Vagina (tissue), 2 donors: ENCODE measurements around the gene FGFR2. TPM values are rescaled to one million over a fixed set of nuclear protein-coding genes. Genes with fewer than 3 reads are reported as not detected.

ENCODE experiments used
- DNase-seq, 2 donors: peaks; one replicate each; pipeline ENCODE4 v3.0.0-alpha.2; 2017; ENCODE audit errors: extremely low spot score in 2 of 2
- H3K27ac ChIP-seq: fragments of 200-600 bp; sonication (generic); one replicate; pipeline ENCODE4 v1.5.1; 2019
- H3K27me3 ChIP-seq: fragments of 200-600 bp; sonication (generic); one replicate; pipeline ENCODE4 v1.5.1; 2019
- H3K36me3 ChIP-seq, 2 donors: fragments of 200-600 bp; sonication (generic); one replicate each; pipeline ENCODE4 v1.5.1; 2017 to 2019
- H3K4me1 ChIP-seq: fragments of 200-600 bp; sonication (generic); one replicate; pipeline ENCODE4 v1.5.1; 2019
- H3K4me3 ChIP-seq, 2 donors: fragments of 200-600 bp; sonication (generic); 1 replicate in 1 of 2; 2 replicates in 1 of 2; pipeline ENCODE4 v1.5.1; 2016 to 2019
- H3K9me3 ChIP-seq: fragments of 200-600 bp; sonication (generic); one replicate; pipeline ENCODE4 v1.5.1; 2019
- CTCF ChIP-seq, 3 experiments: fragments of 450-650 bp in 2 of 3; fragments of 200-600 bp in 1 of 3; sonication (generic) in 1 of 3; IDR thresholded peaks; one replicate each; pipeline ENCODE4 v1.5.1; 2017 to 2019; ENCODE audit warnings: antibody characterized with exemption in 3 of 3, mild to moderate bottlenecking in 2 of 3, moderate library complexity in 2 of 3
- POLR2A ChIP-seq, 2 donors: fragments of 450-650 bp; IDR thresholded peaks; one replicate each; pipeline ENCODE4 v1.6.1; 2017; ENCODE audit warnings: antibody characterized with exemption in 2 of 2, mild to moderate bottlenecking in 2 of 2, moderate library complexity in 2 of 2
- POLR2AphosphoS5 ChIP-seq, 2 donors: sonication (generic); formaldehyde crosslinking; IDR thresholded peaks; one replicate each; pipeline ENCODE4 v1.9.0; 2017; ENCODE audit warnings: antibody characterized with exemption in 2 of 2, mild to moderate bottlenecking in 2 of 2, low read depth in 1 of 2; ENCODE audit not compliant: insufficient read depth in 1 of 2
- intact Hi-C: fragments of 100-400 bp; cut with DNase I; formaldehyde crosslinking; loops from one replicate; pipeline ENCODE4 v1.15.1; 2023
- total RNA-seq: library from RNA; depleted of rRNA; stranded (reverse); fragments of >200 nt; gene quantifications from one replicate; pipeline ENCODE4 v1.2.3, GENCODE V29; 2016

The FGFR2 gene
- total RNA-seq, 1 donor from 2014 or later = 54.0 TPM

- peaks cover 11% of the 10 kb centered on the region for H3K4me1 ChIP-seq
- H3K36me3 ChIP-seq = no peaks in the 10 kb centered on the region
- H3K27ac ChIP-seq = no peak overlapping the region
- no peak for DNase-seq
- intact Hi-C loops = no loop called here
- no peak overlapping the region for H3K4me3 ChIP-seq
- TF ChIP-seq POLR2AphosphoS5 (IDR thresholded peaks at IDR 0.05; ENCODE audit: insufficient read depth in 1 of 2, low read depth in 1 of 2) (no peak), CTCF (IDR thresholded peaks at IDR 0.05) (no peak), POLR2A (IDR thresholded peaks at IDR 0.05) (no peak)
- H3K9me3 ChIP-seq = no peaks in the 10 kb centered on the region
- no peaks in the 10 kb centered on the region for H3K27me3 ChIP-seq
Observed at GRCh38 chr10:121454781-121455180, 143.5 kb downstream of the FGFR2 start.

GRCh38 chr10:121453160-121453559 lies 145.1 kb downstream of the FGFR2 start:
- intact Hi-C loops = no loop called here
- no peaks in the 10 kb centered on the region for H3K4me1 ChIP-seq
- no peak for DNase-seq
- H3K27me3 ChIP-seq = no peaks in the 10 kb centered on the region
- H3K9me3 ChIP-seq = no peaks in the 10 kb centered on the region
- H3K36me3 ChIP-seq = no peaks in the 10 kb centered on the region
- H3K27ac ChIP-seq = no peak overlapping the region
- H3K4me3 ChIP-seq = no peak overlapping the region
- TF ChIP-seq POLR2A (IDR thresholded peaks at IDR 0.05) (no peak), POLR2AphosphoS5 (IDR thresholded peaks at IDR 0.05; ENCODE audit: insufficient read depth in 1 of 2, low read depth in 1 of 2) (no peak), CTCF (IDR thresholded peaks at IDR 0.05) (no peak)

DNA sequence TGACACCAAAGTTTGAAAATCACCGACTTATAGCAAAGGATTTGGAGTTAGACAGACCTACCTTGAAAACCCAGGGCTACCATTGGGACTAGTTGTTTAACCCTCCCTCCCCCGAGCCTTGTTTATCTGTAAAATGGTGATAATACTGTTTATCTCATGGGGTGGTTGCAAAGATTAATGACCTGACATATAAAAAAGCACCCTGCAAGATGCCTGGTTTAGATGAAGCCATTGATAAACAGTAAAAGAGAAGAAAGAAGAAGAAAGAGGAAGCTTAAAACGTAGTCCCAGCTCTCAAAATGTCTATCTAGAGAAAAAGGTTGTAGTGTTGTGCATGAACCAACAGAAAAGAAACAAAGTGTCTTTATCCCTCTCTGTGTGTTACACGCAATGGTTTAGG lies 145.7 kb downstream of the FGFR2 start:
- DNase-seq = no peak
- H3K36me3 ChIP-seq = no peaks in the 10 kb centered on the region
- H3K4me1 ChIP-seq = no peaks in the 10 kb centered on the region
- H3K9me3 ChIP-seq = no peaks in the 10 kb centered on the region
- intact Hi-C loops = no loop called here
- no peaks in the 10 kb centered on the region for H3K27me3 ChIP-seq
- H3K27ac ChIP-seq = no peak overlapping the region
- TF ChIP-seq CTCF (IDR thresholded peaks at IDR 0.05) (no peak), POLR2A (IDR thresholded peaks at IDR 0.05) (no peak), POLR2AphosphoS5 (IDR thresholded peaks at IDR 0.05; ENCODE audit: insufficient read depth in 1 of 2, low read depth in 1 of 2) (no peak)
- H3K4me3 ChIP-seq = no peak overlapping the region

DNA sequence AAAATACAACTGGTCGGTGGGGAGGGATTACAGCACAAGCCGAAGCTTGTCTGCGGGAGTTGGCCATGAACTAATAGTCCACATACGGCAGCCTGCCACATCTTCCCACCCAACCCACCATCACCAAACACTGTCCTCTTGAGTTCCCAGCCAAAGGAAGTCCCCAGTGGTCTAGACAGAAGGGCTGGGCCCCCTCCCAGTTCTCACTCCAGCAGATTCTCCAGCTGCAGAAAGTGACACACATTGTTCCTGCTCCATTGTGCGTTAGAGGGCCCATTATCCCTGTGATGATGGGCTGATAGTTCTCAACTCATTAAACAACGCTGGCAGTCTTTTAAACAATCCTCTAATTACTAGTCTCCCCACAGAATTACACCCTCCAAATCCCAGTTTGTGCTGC lies 148.0 kb downstream of the FGFR2 start:
- Histone ChIP-seq H3K27ac (no peak overlapping the region), H3K36me3 (no peaks in the 10 kb centered on the region), H3K9me3 (no peaks in the 10 kb centered on the region), H3K4me3 (no peak overlapping the region), H3K27me3 (no peaks in the 10 kb centered on the region), H3K4me1 (no peaks in the 10 kb centered on the region)
- intact Hi-C loops = no loop called here
- no peak for DNase-seq
- TF ChIP-seq CTCF (IDR thresholded peaks at IDR 0.05) (no peak), POLR2A (IDR thresholded peaks at IDR 0.05) (no peak), POLR2AphosphoS5 (IDR thresholded peaks at IDR 0.05; ENCODE audit: insufficient read depth in 1 of 2, low read depth in 1 of 2) (no peak)

GRCh38 chr10:121449482-121449924 lies 148.7 kb downstream of the FGFR2 start:
- H3K27me3 ChIP-seq = no peaks in the 10 kb centered on the region
- H3K9me3 ChIP-seq = no peaks in the 10 kb centered on the region
- no peak overlapping the region for H3K27ac ChIP-seq
- no peak for DNase-seq
- TF ChIP-seq CTCF (IDR thresholded peaks at IDR 0.05) (no peak), POLR2AphosphoS5 (IDR thresholded peaks at IDR 0.05; ENCODE audit: insufficient read depth in 1 of 2, low read depth in 1 of 2) (no peak), POLR2A (IDR thresholded peaks at IDR 0.05) (no peak)
- intact Hi-C loops = no loop called here
- no peaks in the 10 kb centered on the region for H3K36me3 ChIP-seq
- H3K4me3 ChIP-seq = no peak overlapping the region
- H3K4me1 ChIP-seq = no peaks in the 10 kb centered on the region
